GM12801 (cell line): ENCODE results near the gene CDK13.

Experiments used
- CTCF ChIP-seq: IDR thresholded peaks from one replicate; pipeline ENCODE4 v1.5.1; 2011; ENCODE audit warnings: control low read depth; ENCODE audit not compliant: insufficient read length; ENCODE audit errors: extremely low read depth

CDK13 gene

GRCh38 chr7:40019558-40019957 is 69.5 kb downstream of the CDK13 start:
- TF ChIP-seq CTCF: no peak

- no peak for TF ChIP-seq CTCF
These were observed 74.0 kb downstream of the CDK13 start for GRCh38 chr7:40024048-40024447.

- TF ChIP-seq CTCF: no peak
These were observed 74.8 kb downstream of the CDK13 start for GRCh38 chr7:40024841-40025240.

GRCh38 chr7:40027545-40027944 is 77.5 kb downstream of the CDK13 start:
- TF ChIP-seq CTCF: no peak

- no peak for TF ChIP-seq CTCF
These were observed 83.8 kb downstream of the CDK13 start for GRCh38 chr7:40033826-40034225.

- TF ChIP-seq CTCF: no peak
These were observed 91.4 kb downstream of the CDK13 start for GRCh38 chr7:40041456-40041855.

- TF ChIP-seq CTCF: no peak
These were observed 93.1 kb downstream of the CDK13 start for GRCh38 chr7:40043164-40043563.

- no peak for TF ChIP-seq CTCF
These were observed 97.6 kb downstream of the CDK13 start for GRCh38 chr7:40047661-40048060.
